Neural crest cell (in vitro differentiated cells): ENCODE data around the gene COQ10A. TPM values are rescaled to one million over a fixed set of nuclear protein-coding genes. Genes with fewer than 3 reads are reported as not detected.

Experiments
- DNase-seq: peaks from one replicate; pipeline ENCODE4 v3.0.0; 2021; ENCODE audit warnings: low read depth, mixed read lengths, low spot score
- H3K27ac Mint-ChIP-seq: one replicate; pipeline ENCODE4 v1.8.0; 2021; ENCODE audit warnings: mild to moderate bottlenecking, mixed read lengths; ENCODE audit not compliant: unreplicated experiment
- H3K27me3 Mint-ChIP-seq: 2 replicates; pipeline ENCODE4 v1.8.0; 2021; ENCODE audit warnings: low read depth, mild to moderate bottlenecking, mixed read lengths
- H3K36me3 Mint-ChIP-seq: 2 replicates; pipeline ENCODE4 v1.8.0; 2021; ENCODE audit warnings: low read depth, mild to moderate bottlenecking, mixed read lengths
- H3K4me1 Mint-ChIP-seq: 2 replicates; pipeline ENCODE4 v1.8.0; 2021; ENCODE audit warnings: mixed read lengths
- H3K4me3 Mint-ChIP-seq: one replicate; pipeline ENCODE4 v1.8.0; 2021; ENCODE audit warnings: mild to moderate bottlenecking, mixed read lengths
- H3K9me3 Mint-ChIP-seq: 2 replicates; pipeline ENCODE4 v1.8.0; 2021; ENCODE audit warnings: mixed read lengths
- CTCF ChIP-seq: fragments of 200-600 bp; sonication (generic); conservative IDR thresholded peaks from 2 replicates; pipeline ENCODE4 v1.5.0; 2021; ENCODE audit warnings: antibody characterized with exemption, mild to moderate bottlenecking
- total RNA-seq: library from RNA; stranded (reverse); gene quantifications from 2 replicates; pipeline ENCODE4 v1.2.1, GENCODE V29; 2021

COQ10A gene
- total RNA-seq, 1 donor from 2014 or later = 23.3 TPM

DNA sequence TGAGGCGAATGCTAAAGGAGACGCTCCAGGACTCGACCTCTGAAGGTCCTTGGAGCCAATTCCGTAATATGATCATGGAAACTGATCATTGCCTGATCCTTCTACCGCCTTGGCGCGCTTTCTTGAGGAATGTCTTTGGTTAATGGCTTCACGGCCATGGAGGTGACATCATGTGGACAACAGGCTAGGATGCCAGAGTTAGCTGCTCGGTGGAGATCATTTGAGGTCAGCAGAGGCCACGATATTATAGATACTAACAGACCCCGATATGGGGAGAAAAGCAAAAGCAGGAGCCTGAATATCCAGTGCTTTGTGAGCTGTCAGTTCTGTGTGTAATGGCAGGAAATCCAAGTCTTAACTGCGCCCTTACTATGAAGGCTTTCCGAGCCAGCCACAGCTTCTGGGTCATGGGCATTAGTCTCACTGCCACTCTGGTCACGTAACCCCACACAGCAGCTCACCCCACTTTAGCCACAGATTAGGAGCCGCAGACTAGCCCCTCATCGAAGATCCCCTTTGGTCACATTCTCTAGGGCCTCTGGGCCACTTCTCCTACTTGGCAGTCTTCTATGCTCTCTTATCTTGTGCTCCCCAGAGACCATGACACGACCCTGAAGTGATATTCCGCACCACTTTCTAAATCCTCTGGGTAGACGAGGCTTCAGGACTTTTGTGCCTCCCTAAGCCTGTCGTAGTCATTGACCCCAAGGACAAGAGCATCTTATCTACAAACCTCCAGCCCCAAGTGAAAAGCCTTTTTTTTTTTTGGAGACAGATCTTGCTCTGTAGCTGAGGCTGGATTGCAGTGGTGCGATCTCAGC is 34.1 kb downstream of the COQ10A start:
- peak overlapping the region; percentile 97 for H3K4me3 Mint-ChIP-seq
- TF ChIP-seq CTCF = no peak
- no peak for DNase-seq
- H3K4me1 Mint-ChIP-seq = peaks cover 38% of the 10 kb centered on the region
- H3K36me3 Mint-ChIP-seq = peaks cover 5% of the 10 kb centered on the region
- no peaks in the 10 kb centered on the region for H3K9me3 Mint-ChIP-seq
- peak overlapping the region; percentile 90 for H3K27ac Mint-ChIP-seq
- H3K27me3 Mint-ChIP-seq = no peaks in the 10 kb centered on the region

DNA sequence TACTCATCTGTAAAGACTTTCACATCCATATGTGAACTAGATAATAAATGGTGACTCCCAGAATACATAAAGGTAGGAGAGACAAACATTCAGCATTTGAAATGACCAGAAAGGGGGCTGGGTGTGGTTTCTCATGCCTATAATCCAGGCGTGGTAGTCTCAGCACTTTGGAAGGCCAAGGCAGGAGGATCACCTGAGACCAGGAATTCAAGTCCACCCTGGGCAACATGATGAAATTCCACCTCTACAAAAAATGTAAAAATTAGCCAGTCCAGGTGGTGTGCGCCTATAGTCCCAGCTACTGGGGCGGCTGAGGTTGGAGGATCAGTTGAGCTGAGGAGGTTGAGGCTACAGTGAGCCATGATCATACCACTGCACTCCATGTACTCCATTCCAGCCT is 37.5 kb downstream of the COQ10A start:
- Mint-ChIP-seq H3K4me3 (no peak overlapping the region), H3K36me3 (peaks cover 5% of the 10 kb centered on the region), H3K27me3 (no peaks in the 10 kb centered on the region), H3K4me1 (peaks cover 18% of the 10 kb centered on the region), H3K27ac (no peak overlapping the region), H3K9me3 (no peaks in the 10 kb centered on the region)
- no peak for TF ChIP-seq CTCF
- no peak for DNase-seq

GRCh38 chr12:56304872-56305590 is 38.3 kb downstream of the COQ10A start:
- no peak overlapping the region for H3K27ac Mint-ChIP-seq

DNA sequence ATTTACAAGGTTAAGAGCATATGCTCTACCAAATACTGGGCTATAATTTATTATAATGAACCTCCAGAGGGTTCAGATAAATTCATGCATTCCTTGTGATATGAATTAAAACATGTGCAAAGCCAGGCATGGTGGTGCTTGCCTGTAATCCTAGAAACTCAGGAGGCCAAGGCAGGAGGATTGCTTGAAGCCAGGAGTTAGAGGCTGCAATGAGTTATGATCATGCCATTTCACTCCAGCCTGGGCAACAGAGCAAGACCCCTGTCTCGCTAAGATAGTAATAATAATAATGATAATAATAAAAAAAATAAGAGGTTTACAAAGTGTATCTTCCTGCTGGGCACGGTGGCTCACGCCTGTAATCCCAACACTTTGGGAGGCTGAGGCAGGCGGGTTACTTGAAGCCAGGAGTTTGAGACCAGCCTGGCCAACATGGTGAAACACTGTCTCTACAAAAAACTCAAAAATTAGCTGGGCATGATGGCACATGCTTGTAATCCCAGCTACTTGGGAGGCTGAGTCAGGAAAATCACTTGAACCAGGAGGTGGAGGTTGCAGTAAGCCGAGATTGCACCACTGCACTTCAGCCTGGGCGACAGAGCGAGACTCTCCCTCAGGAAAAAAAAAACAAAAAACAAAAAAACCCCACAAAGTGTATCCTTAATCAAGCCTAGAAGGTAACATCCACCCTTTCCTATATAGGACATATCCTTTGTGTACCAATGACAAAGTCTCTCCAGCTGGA is 40.7 kb downstream of the COQ10A start:
- no peak overlapping the region for H3K27ac Mint-ChIP-seq
- H3K27me3 Mint-ChIP-seq = no peaks in the 10 kb centered on the region
- H3K4me3 Mint-ChIP-seq = no peak overlapping the region
- no peak for DNase-seq
- H3K4me1 Mint-ChIP-seq = peaks cover under 1% of the 10 kb centered on the region
- TF ChIP-seq CTCF = no peak
- H3K36me3 Mint-ChIP-seq = peaks cover 10% of the 10 kb centered on the region
- no peaks in the 10 kb centered on the region for H3K9me3 Mint-ChIP-seq

More at GRCh38 chr12:56304872-56305590, 38.3 kb downstream of the COQ10A start:
- peaks cover 16% of the 10 kb centered on the region for H3K4me1 Mint-ChIP-seq
- DNase-seq = no peak
- peaks cover 9% of the 10 kb centered on the region for H3K36me3 Mint-ChIP-seq
- no peak for TF ChIP-seq CTCF
- no peaks in the 10 kb centered on the region for H3K9me3 Mint-ChIP-seq
- no peaks in the 10 kb centered on the region for H3K27me3 Mint-ChIP-seq
- H3K4me3 Mint-ChIP-seq = no peak overlapping the region

DNA sequence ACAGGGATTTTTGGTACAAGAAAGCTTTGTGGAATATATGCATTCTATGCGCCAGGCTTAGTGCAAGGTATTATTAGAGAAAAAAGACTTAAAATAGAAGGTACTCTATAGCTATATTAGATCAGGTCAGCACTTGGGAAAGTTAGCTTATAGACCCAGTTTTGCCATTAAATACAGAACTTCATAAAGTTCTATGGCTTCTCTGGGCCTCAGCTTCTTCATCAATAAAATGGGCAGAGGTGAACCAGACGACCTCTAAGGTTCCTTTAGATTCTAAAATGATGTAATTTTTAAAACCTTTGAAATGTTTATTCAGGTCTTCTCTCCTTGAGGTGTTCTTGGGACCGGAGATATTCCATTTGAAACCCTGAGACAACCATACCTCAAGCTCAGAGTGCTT is 42.0 kb downstream of the COQ10A start:
- Mint-ChIP-seq H3K9me3 (no peaks in the 10 kb centered on the region), H3K4me3 (peak overlapping the region; percentile 23), H3K27ac (no peak overlapping the region), H3K4me1 (no peaks in the 10 kb centered on the region), H3K27me3 (no peaks in the 10 kb centered on the region), H3K36me3 (peaks cover 10% of the 10 kb centered on the region)
- no peak for DNase-seq
- TF ChIP-seq CTCF = no peak
